Measurements from ENCODE around the gene EXD3.

EXD3 gene

GRCh38 chr9:137376386-137376785 is 46.6 kb downstream of the EXD3 start:
- TF ChIP-seq, protein P1, sequence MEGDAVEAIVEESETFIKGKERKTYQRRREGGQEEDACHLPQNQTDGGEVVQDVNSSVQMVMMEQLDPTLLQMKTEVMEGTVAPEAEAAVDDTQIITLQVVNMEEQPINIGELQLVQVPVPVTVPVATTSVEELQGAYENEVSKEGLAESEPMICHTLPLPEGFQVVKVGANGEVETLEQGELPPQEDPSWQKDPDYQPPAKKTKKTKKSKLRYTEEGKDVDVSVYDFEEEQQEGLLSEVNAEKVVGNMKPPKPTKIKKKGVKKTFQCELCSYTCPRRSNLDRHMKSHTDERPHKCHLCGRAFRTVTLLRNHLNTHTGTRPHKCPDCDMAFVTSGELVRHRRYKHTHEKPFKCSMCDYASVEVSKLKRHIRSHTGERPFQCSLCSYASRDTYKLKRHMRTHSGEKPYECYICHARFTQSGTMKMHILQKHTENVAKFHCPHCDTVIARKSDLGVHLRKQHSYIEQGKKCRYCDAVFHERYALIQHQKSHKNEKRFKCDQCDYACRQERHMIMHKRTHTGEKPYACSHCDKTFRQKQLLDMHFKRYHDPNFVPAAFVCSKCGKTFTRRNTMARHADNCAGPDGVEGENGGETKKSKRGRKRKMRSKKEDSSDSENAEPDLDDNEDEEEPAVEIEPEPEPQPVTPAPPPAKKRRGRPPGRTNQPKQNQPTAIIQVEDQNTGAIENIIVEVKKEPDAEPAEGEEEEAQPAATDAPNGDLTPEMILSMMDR (IDR thresholded peaks at IDR 0.05; ENCODE audit: low read depth, low read length): no peak
- DNase-seq (ENCODE audit: extremely low read depth, low read depth): no peak

GRCh38 chr9:137375321-137376058 is 47.5 kb downstream of the EXD3 start:
- TF ChIP-seq, protein P1 (IDR thresholded peaks at IDR 0.05; ENCODE audit: low read depth, low read length): no peak
- DNase-seq (ENCODE audit: extremely low read depth, low read depth): no peak

DNA sequence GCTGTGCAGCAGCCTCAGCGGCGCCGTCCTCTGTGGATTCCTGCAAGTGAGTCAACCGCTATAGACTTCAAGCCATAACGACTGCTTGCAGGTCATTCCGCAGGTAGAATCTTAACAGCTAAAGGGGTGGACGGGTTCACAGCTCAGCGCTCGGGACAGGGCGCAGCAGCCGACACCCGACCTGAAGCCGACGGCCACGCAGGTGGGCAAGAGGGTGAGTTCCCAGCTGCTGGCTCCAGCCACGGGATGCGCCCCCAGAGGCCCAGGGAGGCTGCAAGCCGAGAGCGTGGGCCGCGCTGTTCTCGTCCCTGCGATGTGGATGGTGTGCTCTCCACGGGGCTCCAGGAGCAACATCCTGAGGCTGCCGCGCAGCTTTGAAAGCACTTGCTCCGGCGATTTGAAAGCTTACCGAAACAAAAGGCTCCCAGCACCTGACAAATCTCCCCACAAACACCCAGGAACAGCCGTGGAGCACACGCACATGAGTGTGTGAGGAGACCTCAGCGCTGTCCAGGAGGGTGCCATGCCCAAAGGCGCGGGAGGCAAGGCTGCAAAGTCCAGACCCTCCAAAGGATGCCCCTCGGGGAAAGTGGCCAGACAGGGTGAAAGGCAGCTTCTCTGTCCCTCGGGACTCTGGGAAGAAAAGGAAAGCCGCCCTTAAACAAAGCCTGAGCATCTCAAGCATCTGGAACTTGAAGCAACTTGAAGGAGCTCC is 48.7 kb downstream of the EXD3 start:
- TF ChIP-seq, protein P1 (IDR thresholded peaks at IDR 0.05; ENCODE audit: low read depth, low read length): no peak
- DNase-seq (ENCODE audit: extremely low read depth, low read depth): no peak

DNA sequence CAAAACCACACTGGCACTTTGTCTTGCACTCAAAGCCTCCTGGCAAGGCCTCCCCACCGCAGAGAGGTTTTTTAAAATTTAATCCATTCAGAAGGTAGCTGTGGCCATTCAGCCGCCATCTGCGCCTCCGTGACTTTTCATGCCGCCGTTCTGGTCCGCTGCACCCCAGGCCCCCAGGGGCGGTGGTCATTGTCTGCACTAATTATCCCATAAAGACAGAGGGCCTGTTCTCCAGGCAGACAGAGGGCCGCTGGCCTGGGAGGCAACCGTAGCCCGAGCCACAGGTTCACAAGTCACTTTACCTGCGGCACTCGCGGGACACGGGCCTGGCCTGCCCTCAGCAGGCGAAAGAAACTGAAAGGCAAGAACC is 49.4 kb downstream of the EXD3 start:
- DNase-seq (ENCODE audit: extremely low read depth, low read depth): no peak
- TF ChIP-seq, protein P1 (IDR thresholded peaks at IDR 0.05; ENCODE audit: low read depth, low read length): no peak

DNA sequence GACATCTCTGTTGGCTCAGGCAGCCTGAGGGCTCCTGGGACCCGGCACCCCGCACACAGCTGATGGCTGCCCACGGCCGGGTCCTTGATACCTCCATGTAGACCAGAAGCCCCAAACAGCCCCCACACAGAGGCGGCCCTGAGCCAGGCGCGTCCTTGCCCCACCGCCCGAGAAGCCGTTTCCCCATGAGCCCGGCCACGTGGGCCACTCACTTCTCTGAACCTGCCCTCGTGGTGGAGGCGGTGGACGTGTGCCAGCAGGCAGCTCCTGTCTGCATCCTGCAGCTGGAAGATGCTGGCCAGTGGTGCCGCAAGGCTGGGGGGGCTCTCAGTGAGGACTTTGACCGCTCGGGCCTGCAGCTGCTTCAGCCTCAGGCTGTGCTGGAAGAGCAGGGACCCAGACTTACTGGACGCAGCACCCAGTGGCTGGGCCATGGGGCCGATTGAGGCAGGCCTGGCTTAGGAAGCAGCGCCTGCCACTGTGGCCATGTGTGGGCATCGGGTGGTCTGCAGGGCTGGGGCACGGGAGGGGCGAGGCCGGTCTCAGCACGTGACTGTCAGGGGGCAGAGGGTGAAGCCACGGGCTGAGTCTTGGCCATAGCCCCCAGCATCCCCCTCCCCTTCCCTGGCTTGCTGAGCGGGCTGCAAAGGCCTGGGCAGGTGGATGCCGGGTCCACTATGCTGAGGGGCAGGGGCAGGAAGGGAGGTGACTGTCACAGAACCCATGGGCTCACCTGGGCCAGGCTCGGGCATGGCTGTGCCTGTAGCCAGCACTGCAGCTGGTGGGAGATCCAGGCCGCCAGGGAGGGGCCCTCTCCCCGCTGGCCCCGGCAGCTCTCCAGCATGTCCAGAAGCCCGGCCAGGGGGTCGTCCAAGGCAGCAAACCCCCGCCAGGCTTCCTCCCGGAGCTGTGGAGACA is 50.0 kb downstream of the EXD3 start:
- DNase-seq (ENCODE audit: extremely low read depth, low read depth): no peak
- TF ChIP-seq, protein P1 (IDR thresholded peaks at IDR 0.05; ENCODE audit: low read depth, low read length): no peak

DNA sequence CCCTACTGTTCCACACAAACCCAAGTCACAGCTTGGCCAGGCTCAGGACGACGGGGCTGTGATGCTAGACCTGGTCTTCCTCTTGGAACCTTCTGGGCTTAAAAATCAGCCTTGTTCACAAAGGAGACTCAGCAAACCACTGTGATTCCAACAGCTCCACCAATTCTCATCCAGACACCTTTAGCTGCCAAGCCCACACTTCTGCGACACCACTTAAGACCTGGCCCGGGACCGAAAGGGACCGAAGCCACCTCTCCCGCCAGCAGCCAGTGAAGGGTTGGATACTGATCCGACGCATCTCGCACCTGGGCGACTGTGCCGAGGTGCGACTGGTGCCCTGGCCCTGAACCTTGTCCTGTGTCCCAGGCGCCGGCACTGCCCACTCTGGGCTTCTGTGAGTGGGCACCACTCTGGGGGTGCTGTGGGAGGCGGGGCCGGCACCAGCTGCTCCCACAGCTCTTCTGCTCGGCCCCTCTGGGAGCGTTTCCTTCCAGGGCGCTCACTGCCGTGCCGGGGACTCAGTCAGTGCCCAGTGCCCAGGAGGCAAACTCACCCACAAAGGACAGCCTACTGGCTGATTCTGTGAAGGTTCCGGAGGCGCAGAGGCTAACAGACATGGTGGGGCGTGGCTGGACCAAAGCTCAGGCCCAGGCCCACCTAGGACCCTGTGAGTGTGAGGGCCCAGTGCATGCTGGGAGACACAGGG is 50.9 kb downstream of the EXD3 start:
- TF ChIP-seq, protein P1 (IDR thresholded peaks at IDR 0.05; ENCODE audit: low read depth, low read length): no peak
- DNase-seq (ENCODE audit: extremely low read depth, low read depth): no peak
